HG03354 (cell line): ENCODE results near the gene ARHGEF28.

Source experiments
- ATAC-seq: cut with Tn5 transposase; IDR thresholded peaks from one replicate; pipeline ENCODE4 v1.9.1; 2021; ENCODE audit warnings: mild to moderate bottlenecking; ENCODE audit not compliant: unreplicated experiment, poor library complexity, severe bottlenecking

The ARHGEF28 gene

DNA sequence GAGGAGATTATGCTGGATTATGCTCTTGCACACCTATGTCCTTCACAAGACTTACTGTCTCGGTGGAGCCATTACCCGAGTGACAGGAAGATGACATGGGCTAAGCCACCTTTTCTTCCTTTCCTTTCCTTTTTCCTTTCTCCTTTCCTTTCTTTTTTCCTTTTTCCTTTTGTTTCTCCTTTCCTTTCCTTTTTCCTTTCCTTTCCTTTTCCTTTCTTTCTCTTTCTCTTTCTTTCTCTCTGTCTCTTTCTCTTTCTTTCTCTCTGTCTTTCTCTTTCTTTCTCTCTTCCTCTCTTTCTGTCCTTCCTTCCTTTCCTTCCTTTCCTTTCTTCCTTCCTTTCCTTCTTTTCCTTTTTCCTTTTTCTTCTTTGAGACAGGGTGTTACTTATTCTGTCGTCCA lies 202.5 kb downstream of the ARHGEF28 start:
- no peak for ATAC-seq

DNA sequence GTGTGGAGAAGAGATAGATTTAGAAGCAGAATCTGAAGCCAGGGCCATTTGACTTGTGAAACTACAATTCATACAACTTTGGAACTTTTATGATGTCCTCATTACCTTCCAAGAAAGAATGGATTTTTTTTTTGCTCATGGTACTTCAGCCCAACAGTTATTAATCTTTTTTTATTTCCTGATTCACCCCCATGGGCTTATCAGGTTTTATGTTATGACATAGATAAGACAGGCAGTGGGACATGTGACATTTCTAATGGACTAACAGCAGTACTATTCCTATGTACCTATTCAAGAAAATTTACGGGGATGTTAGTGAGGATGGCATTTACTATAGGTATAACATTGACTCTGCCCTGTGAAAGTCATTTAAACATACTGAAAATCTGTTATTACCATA lies 204.7 kb downstream of the ARHGEF28 start:
- ATAC-seq = no peak

DNA sequence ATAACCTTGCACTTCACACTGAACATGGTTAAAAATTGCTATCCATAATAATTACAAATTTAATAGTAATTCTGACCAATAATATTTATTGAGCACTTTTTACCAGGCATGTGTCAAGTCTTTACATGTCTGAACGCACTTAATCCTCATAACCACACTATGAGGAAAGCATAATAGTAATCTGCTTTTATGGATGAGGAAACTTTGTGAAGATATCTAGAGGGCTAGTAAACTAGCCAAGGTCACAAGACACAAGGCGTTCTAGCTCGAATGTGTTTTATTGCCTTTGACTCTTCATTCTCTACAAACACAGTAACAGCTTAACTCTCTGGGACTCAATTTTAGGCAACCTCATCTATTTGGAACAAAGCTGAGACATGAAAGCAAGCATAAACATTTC lies 205.1 kb downstream of the ARHGEF28 start:
- no peak for ATAC-seq

DNA sequence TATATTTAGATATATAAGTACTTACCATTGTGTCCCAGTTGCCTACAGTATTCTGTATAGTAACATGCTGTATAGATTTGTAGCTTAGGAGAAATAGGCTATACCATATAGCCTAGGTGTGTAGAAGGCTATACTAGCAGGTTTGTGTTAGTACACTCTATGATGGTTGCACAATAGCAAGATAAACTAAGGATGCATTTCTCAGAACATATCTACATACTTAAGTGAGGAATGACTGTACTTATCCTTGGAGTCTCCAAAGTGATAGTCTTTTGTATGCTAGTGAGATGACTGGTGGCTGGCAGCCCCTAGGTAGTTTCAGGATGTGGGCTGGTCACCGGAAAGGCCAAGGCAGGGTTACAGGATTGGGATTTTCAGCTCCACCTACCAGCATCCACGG lies 208.7 kb downstream of the ARHGEF28 start:
- ATAC-seq = no peak

DNA sequence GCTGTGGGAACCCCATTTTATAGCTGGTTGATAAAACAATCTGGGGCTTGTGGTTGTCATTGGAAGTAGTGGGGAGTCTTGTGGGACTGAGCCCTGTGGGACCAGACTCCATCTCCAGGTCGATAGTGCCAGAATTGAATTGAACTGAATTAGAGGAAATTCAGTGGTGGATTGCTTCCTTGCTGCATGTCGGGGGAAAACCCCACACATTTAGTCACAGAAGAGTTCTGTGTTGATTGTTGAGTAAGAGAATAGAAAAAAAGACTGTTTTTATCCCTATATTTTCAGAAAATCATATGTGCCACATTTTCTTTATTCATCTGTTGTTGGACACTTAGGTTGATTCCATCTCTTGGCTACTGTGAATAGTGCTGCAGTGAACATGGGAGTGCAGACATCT lies 209.7 kb downstream of the ARHGEF28 start:
- ATAC-seq = no peak

DNA sequence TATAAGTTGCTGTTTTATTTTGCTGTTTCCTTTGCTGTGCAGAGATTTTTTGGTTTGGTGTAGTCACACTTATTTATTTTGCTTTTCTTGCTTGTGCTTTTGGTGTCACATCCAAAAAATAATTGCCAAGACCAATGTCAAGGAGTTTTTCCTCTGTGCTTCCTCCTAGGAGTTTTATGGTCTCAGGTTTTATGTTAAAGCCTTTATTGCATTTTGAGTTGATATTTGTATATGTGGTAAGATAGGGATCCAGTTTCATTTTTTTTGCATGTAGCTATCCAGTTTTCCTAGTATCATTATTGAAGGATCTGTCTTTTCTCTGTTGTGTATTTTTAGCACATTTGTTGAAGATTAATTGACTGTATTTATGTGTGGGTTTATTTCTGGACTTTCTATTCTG lies 210.6 kb downstream of the ARHGEF28 start:
- no peak for ATAC-seq

DNA sequence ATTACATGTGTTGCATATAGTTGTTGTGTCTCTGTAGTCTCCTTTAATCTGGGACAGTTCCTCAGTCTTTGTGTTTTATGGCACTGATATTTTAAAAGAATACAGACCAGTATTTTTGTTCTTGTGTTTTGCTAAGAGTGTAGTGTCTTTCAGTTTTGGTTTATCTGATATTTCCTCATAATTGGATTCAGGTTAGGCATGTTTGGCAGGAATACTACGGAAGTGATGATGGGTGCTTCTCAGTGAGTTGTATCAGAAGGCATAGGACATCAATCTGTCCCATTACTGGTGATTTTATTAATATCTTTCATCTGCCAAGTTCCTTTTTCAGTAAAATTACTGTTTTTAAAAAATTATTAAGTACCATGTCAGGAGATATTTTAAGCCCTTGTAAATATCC lies 212.9 kb downstream of the ARHGEF28 start:
- ATAC-seq = no peak

DNA sequence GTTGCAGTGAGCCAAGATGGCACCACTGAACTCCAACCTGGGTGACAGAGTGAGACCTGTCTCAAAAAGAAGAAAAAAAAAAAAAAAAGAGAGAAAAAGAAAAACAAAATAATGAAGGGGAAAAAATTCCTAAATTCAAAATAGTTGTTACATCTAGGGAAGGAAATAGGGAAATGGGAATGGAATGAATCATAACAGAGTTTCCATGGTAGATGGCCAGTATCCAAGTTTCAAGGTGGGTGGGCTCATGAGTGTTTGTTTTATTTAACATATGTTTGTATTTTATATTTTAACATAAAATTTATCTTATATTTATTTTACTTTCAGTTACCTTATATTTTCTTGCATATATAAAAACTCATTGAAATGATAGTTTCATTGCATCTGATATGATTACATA lies 215.6 kb downstream of the ARHGEF28 start:
- no peak for ATAC-seq

DNA sequence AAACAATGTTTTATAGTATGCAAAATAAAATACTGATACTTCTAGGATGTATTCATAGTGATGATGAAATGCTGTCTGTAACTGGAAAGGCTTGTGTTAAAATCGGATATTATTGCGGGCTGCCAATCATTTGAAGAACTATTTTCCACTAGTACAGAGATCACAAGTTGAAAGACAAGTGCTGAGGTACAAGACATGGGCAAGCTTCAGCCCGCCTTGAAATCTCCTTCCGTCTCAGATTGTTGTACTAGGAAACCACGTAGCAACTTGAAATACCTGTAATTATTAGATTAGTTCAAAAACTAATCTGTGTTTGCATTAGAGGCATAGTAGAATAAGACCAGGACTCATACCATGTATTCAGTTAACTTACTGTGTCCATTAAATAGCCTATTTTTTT lies 218.2 kb downstream of the ARHGEF28 start:
- no peak for ATAC-seq

DNA sequence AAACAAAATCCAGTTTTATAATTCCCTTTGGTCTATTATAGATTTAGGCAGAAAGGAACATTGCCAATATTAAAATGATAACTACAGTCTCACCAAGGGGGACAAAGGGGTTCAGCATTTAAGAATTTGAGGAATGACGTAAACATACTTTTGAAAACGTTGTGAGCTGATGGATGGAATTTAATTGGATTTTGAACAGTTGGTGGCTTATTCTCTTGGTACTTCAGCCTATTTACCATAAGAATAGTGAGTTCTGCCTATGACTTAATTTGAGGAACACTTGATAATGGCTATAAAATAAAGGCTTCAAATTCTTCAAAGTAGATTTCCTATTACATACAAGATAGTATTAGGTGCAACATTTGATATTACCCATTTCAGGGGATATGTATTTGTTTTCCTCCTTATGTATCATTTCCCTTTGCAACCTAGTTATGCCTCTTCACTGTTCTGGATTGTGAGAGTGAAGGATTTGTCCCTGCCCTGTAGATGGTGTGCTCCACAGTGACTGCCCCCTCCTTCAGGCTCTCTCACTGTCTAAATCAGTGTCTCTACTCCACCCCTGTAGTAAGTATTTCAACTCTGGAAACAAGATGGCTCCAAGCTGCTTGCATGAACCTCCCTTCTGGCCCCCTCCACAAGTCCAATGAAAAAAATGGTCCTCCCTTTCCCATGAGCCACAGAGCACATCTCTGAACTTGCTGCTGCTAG lies 225.6 kb downstream of the ARHGEF28 start:
- no peak for ATAC-seq

DNA sequence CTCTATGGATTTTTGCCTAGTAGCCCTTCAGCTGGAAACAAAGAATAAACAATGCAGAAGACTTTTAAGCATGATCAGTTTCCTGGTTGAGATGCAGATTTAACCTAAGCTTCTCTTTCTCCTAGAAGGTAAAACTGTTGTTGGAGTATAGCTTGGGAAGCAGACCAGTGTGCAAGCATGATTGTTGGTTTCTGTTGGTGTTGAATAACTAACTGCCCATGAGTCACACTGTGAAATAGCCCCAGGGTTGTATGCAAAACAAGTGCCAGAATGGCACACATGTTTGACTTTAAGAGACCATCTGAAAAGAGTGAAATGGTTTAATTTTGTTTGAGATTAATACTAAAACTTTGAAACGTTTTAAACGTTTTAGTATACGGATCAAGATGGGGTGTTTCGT lies 227.1 kb downstream of the ARHGEF28 start:
- ATAC-seq = peak; percentile 63

DNA sequence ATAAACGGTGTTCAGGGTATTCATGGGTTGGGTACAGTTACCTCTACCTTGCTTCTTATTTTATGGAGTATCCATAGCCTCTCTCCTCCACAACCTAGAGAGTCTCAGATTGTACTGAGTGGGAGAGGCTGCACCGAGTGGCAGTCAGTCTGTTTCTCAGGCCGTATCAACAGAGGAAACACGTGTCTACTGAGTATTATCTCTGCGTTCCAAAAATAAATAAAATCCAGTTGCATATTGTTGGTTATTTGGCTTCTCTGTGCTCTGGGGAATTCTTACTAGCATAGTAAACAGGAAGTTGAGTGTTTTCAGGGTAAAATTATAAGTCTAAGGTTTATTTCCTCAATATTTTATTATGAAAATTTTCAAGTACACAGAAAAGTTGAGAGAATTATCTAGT lies 231.0 kb downstream of the ARHGEF28 start:
- no peak for ATAC-seq

DNA sequence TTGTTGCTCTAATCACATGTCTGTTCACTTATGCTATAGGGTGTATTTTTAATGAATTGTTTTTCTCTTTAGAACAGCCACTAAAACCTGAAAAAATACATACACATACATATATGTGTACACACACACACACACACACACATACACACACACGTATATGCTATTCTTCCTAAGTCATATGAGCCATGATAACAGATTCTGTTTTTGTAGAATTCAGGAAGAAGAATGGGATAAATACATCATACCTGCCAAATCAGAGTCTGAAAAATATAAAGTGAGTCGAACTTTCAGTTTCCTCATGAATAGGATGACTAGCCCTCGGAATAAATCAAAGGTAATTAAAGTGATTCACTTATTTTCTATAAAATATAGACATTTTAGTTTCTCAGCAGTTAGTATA lies 231.4 kb downstream of the ARHGEF28 start:
- ATAC-seq = no peak

DNA sequence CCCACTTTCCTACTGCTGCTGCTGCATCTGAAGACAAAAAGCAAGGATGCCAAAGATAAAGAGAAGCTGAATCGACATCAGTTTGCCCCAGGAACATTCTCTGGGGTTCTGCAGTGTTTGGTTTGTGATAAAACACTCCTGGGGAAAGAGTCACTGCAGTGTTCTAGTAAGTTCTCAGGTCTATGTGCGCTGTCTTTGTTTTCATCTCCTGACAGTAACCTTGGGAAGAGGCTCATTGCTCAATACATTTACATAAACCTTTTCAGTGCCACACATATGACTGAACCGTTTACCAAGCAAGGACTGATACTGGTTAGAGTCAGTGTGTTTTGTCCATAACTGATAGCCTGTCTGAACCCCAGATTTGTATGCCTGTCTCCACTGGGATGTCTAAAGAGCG lies 232.1 kb downstream of the ARHGEF28 start:
- ATAC-seq = no peak

DNA sequence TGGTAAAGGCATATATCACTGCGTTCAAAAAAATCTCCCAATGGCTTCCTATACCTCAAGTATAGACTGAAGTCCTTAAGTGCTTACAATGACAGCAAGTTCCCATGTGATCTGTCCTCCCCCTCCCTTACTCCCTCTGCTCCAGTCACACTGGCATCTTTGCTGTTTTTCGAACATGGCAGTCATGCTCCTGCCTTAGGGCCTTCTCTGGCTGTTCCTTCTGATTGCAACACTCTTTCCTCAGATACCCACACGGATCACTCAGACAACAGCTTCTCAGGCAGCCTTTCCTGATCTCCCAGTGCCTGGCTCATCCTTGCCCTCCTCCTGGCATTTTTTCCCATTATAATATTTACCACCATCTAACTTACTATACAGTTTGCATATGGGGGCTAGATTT lies 232.8 kb downstream of the ARHGEF28 start:
- no peak for ATAC-seq

DNA sequence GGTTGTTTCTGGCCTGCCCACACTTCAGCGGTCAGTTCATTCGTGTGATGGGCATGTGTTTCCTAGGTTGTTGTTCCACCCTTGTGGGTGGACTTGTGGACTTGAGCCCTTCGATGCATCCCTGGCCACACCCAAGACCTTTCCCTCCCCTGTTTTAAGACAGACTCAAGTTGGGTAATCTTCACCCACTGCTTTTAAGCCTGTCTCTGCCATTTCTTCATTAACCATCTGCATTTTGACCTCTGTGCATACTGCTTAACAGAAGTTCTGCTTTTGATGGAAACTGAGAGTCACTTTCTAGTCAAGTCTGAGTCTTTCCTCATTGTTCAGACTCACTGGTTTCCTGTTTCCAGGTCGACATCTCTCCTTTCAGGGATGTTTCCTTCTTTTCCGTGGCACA lies 233.7 kb downstream of the ARHGEF28 start:
- ATAC-seq = no peak

DNA sequence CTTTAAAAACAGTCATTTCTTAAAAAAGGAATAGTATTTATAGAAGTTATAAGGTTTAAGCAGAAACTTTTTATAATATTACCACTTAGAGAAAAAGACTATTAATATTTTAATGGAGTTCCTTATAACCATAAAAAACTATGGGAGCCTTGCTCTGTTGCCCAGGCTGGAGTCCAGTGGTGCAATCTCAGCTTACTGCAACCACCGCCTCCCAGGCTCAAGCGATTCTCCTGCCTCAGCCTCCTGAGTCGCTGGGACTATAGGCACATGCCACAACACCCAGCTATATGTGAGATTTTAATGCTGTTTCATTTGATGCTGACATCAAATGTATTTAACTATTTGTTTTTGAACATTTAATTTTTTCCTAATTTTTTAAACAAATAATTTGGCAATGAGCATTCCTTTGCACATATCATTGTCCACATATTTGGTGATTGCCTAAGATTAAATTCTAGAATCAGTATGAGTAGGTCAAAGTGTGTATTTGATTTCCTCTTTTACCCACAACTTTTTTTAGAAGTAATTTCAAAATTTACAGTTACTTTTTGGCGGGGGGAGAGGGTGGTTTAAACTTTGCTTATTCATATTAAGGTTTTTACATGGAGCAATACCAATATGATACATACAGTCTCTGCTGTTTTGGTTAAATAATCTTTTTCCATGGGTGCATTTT lies 235.5 kb downstream of the ARHGEF28 start:
- no peak for ATAC-seq

DNA sequence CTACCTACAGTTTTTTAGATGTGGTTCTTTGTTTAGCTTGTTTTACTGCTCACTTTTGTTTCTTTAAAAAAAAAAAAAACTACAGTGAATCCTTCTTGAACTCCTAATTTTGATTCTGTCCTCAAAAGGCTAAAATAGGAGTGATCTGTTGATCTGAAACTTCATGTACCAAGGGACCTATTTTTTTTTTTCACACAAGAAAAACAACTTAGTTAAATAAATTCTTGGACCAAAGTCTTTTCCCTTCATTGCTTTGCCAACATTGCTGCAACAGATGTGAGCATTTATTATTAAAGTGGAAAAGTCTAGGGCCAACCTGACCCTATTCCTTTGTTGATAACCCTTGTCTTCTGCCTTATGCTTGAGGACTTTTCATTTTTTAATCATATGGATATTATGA lies 236.8 kb downstream of the ARHGEF28 start:
- ATAC-seq = no peak

DNA sequence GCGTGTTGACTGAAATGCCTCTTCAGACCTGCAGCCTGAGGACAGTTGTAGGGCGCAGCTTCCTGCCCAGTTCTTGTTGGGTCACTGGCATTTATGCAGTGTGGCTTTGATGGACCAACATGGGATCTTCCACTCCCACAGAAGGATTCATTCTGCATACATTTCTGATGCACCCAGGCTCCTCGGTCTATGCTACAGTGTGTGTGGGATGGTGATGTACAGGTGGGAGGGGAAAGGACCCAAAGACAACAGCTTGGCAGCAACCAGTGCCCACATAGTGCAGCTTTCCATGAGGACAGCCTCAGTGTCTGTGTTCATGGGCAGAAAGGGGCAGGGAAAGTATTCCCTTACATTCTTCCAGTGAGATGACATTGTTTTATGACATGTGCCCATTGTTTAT lies 237.9 kb downstream of the ARHGEF28 start:
- ATAC-seq = no peak

DNA sequence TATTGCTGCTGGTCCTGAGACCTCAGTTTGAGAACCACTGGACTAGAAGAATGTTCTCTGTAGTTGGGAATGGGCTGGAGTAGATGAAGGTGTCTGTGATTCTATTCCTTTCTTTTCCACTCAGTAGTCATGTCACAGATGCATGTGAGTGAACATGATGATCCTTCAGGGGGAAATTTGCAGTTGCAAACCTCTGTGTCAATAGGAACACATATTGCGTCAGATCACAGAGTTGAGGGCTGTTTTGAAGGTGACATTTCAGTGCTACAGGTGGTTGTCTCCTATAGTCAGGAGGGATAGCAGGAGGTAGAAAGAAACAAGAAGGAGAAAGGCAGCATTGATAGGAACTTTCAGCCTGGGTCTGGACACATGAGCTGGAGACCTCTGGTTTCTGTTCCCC lies 239.3 kb downstream of the ARHGEF28 start:
- ATAC-seq = no peak
